ENCODE measurements around the gene BRIP1.

BRIP1 gene

GRCh38 chr17:61862975-61863800 lies at the start of gene BRIP1:
TSS of gene BRIP1 (minus strand) at chr17:61863528. CDS start at chr17:61861539, 1,989 bp downstream.
- Histone ChIP-seq H3K27ac (ENCODE audit: extremely low read depth, low read depth, low read length) (peak within 1 kb of the TSS; percentile 94), H3K36me3 (ENCODE audit: control insufficient read depth in 2 of 2, insufficient read depth in 1 of 2, low read length in 2 of 2) (peaks cover 47 to 49% of the 10 kb centered on the region in 2 experiments), H3K4me1 (ENCODE audit: control insufficient read depth, insufficient read depth, low read length) (peaks cover 13% of the 10 kb centered on the region), H3K4me3 (ENCODE audit: low read depth, low read length) (peak within 1 kb of the TSS; percentile 72), H3K9me3 (ENCODE audit: control insufficient read depth, insufficient read depth, low read depth, low read length) (no peaks in the 10 kb centered on the region)
- ChIA-PET POLR2A (interaction anchor here (0.5 to 2.6 kb wide), 31 partner anchors 9 to 1784 kb away, joined by 3 to 17 read pairs (median 4); partner anchors contain the start of gene INTS2), CTCF (interaction anchor here (0.6 to 3.4 kb wide), 8 partner anchors 12 to 246 kb away, joined by 3 to 11 read pairs (median 3); no protein-coding TSS in a partner anchor)
- TF ChIP-seq ZFHX2 (tag by site-specific recombination; conservative IDR thresholded peaks at IDR 0.05) = peak; percentile 73
- no peak for TF ChIP-seq ZNF350 (tag by site-specific recombination; IDR thresholded peaks at IDR 0.05)
- TF ChIP-seq PATZ1 (tag by site-specific recombination; IDR thresholded peaks at IDR 0.05) = peak; percentile 89
- peak; percentile 8; the same call in 1 of the 2 replicates for TF ChIP-seq ZNF558 (tag by site-specific recombination; IDR thresholded peaks at IDR 0.05)
- peak; percentile 93 for TF ChIP-seq ZNF341 (tag by site-specific recombination; IDR thresholded peaks at IDR 0.05; ENCODE audit: low read depth)
- TF ChIP-seq ZNF529 (tag by site-specific recombination; IDR thresholded peaks at IDR 0.05; ENCODE audit: insufficient replicate concordance) = no peak
- TF ChIP-seq ZNF629 (tag by site-specific recombination; IDR thresholded peaks at IDR 0.05) = peak; percentile 40
- no peak for TF ChIP-seq ZNF19 (tag by site-specific recombination; IDR thresholded peaks at IDR 0.05; ENCODE audit: low read depth)
- peak; percentile 57; the same call in 1 of the 2 replicates for TF ChIP-seq OVOL3 (tag by site-specific recombination; IDR thresholded peaks at IDR 0.05)
- TF ChIP-seq ZNF645 (tag by site-specific recombination; IDR thresholded peaks at IDR 0.05) = no peak
- TF ChIP-seq ZNF174 (tag by site-specific recombination; IDR thresholded peaks at IDR 0.05) = no peak
- no peak for TF ChIP-seq ZNF302 (tag by site-specific recombination; IDR thresholded peaks at IDR 0.05; ENCODE audit: low read depth)
- peak; percentile 75 for TF ChIP-seq ZBTB8A (tag by site-specific recombination; IDR thresholded peaks at IDR 0.05)
- TF ChIP-seq ZNF776 (tag by site-specific recombination; IDR thresholded peaks at IDR 0.05; ENCODE audit: borderline replicate concordance) = no peak
- 0 out of 2 replicates have a peak, but pooled peaks have one; percentile 50 for TF ChIP-seq ZEB2 (tag by site-specific recombination; IDR thresholded peaks at IDR 0.05)
- TF ChIP-seq BCL11A (tag by site-specific recombination; IDR thresholded peaks at IDR 0.05; ENCODE audit: low read depth) = no peak
- TF ChIP-seq ZBTB49 (tag by site-specific recombination; IDR thresholded peaks at IDR 0.05; ENCODE audit: low read depth) = no peak
- TF ChIP-seq SETDB1 (IDR thresholded peaks at IDR 0.05; ENCODE audit: insufficient read length, low read length) = no peak
- TF ChIP-seq ZNF324 (tag by site-specific recombination; IDR thresholded peaks at IDR 0.05) = peak; percentile 87
- peak; percentile 92 for TF ChIP-seq ZNF501 (tag by site-specific recombination; IDR thresholded peaks at IDR 0.05)
- TF ChIP-seq ZNF423 (tag by site-specific recombination; IDR thresholded peaks at IDR 0.05) = 0 out of 2 replicates have a peak, but pooled peaks have one; percentile 48
- 0 out of 2 replicates have a peak, but pooled peaks have one; percentile 12 for TF ChIP-seq PRDM4 (tag by site-specific recombination; IDR thresholded peaks at IDR 0.05)
- TF ChIP-seq MEIS1 (CRISPR knock-in tag; IDR thresholded peaks at IDR 0.05; ENCODE audit: borderline replicate concordance) = no peak
- peak; percentile 82 for TF ChIP-seq ZXDB (tag by site-specific recombination; IDR thresholded peaks at IDR 0.05)
- no peak for TF ChIP-seq ZNF280C (tag by site-specific recombination; IDR thresholded peaks at IDR 0.05)
- TF ChIP-seq ZNF211 (tag by site-specific recombination; IDR thresholded peaks at IDR 0.05; ENCODE audit: low read depth) = no peak
- TF ChIP-seq ZNF747 (tag by site-specific recombination; IDR thresholded peaks at IDR 0.05) = no peak
